Epithelial cell of esophagus (primary cell): ENCODE results near the gene ERAP2.
"Not testable (repeated sequence)": the region's sequence is repeated elsewhere in the genome, so short reads cannot be mapped to it uniquely, and the experiment has no call there.

Experiments
- DNase-seq: peaks from one replicate; pipeline ENCODE4 v3.0.0; 2010; ENCODE audit warnings: low read depth
- H3K4me3 ChIP-seq: 2 replicates; pipeline ENCODE4 v1.5.1; 2011; ENCODE audit warnings: mild to moderate bottlenecking, low read length, control low read depth
- TF ChIP-seq, protein P1 (sequence below): IDR thresholded peaks from 2 replicates; pipeline ENCODE4 v1.5.1; 2011; ENCODE audit warnings: low read depth, mild to moderate bottlenecking, low read length, control low read depth, inconsistent platforms; ENCODE audit not compliant: insufficient read depth; ENCODE audit errors: missing control alignments

Gene ERAP2

GRCh38 chr5:96839071-96839592, 37.2 kb upstream of the ERAP2 start:
- TF ChIP-seq, protein P1, sequence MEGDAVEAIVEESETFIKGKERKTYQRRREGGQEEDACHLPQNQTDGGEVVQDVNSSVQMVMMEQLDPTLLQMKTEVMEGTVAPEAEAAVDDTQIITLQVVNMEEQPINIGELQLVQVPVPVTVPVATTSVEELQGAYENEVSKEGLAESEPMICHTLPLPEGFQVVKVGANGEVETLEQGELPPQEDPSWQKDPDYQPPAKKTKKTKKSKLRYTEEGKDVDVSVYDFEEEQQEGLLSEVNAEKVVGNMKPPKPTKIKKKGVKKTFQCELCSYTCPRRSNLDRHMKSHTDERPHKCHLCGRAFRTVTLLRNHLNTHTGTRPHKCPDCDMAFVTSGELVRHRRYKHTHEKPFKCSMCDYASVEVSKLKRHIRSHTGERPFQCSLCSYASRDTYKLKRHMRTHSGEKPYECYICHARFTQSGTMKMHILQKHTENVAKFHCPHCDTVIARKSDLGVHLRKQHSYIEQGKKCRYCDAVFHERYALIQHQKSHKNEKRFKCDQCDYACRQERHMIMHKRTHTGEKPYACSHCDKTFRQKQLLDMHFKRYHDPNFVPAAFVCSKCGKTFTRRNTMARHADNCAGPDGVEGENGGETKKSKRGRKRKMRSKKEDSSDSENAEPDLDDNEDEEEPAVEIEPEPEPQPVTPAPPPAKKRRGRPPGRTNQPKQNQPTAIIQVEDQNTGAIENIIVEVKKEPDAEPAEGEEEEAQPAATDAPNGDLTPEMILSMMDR, result no peak
- H3K4me3 ChIP-seq, result no peak overlapping the region
- DNase-seq, result no peak

GRCh38 chr5:96841931-96842330, 34.4 kb upstream of the ERAP2 start:
- DNase-seq, result not testable (repeated sequence)

DNA sequence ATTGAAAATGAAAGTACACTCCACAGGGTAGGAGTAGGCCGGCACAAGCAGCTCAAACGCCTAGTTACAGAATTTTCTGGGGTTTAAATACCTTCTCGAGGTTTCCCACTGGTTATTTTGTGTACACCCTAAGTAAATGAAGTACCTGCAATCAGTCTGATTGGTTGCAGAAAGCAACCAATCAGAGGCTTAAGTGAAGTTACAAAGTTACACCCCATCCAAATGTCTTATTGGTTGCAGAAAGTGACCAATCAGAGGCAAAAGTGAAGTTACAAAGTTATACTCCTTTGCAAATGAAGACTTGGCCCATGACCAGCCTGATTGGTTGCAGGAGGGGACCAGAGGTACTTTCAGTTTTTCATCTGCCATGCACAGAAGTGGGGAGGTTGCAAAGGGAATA, 33.2 kb upstream of the ERAP2 start:
- DNase-seq, result no peak
- TF ChIP-seq, protein P1, result no peak
- H3K4me3 ChIP-seq, result no peak overlapping the region

More at GRCh38 chr5:96841931-96842330, 34.4 kb upstream of the ERAP2 start:
- not testable (repeated sequence) for H3K4me3 ChIP-seq

DNA sequence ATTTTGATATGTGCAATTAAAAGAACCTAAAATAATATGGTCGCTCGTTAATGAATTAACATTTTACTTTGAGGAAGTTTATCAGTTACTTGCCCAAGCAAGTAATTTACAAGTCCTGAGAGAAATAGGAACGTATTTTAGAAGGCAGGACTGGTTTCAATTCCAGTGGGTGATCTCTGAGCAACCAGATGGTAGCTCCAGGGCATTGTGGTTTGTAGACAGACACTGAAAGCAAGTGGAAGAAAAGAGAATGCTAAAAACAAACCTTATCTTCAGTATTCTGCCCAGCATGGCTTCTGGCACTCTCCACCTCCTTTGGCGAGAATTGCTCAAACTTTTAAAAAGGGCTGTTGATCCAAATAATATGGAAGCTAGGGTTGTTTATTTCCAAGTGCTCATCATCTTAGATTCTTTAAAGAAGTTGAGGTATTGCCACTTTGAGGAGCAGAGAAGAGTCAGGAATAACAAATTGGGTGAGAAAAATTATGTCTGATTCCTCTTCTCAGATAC, 31.8 kb upstream of the ERAP2 start:
- TF ChIP-seq, protein P1, result no peak
- peak; percentile 54 for DNase-seq

GRCh38 chr5:96851312-96852062, 24.8 kb upstream of the ERAP2 start:
- DNase-seq, result no peak
- no peak overlapping the region for H3K4me3 ChIP-seq
- TF ChIP-seq, protein P1, result no peak

More for the DNA sequence above, 31.8 kb upstream of the ERAP2 start:
- H3K4me3 ChIP-seq, result no peak overlapping the region

DNA sequence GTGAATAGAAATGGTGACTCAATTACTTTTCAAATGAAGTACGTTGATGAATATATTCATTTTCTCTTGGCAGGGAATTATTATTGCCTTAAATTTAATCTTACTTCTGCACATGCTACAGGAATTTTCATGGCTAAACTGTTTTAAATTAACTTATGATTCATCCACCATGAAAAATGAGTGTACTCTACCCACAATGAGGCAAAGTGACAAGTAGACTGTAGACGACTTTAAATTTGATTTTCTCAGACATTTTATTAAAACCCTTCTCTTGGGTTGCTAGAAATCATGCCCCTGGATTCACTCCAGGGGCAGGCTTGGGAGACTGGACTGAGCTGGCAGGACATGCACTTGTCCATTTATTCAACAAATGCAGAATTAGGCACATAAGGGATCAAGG, 23.5 kb upstream of the ERAP2 start:
- H3K4me3 ChIP-seq, result no peak overlapping the region
- TF ChIP-seq, protein P1, result no peak
- no peak for DNase-seq

- TF ChIP-seq, protein P1, result no peak
- no peak overlapping the region for H3K4me3 ChIP-seq
- DNase-seq, result no peak
Observed at GRCh38 chr5:96854067-96854466, 22.2 kb upstream of the ERAP2 start.
